Activated CD8-positive, alpha-beta memory T cell treated with anti-CD3 and anti-CD28 coated beads for 4 hours (primary cell): ENCODE measurements around the gene RHEB.
A peak's percentile ranks its signal among the peaks of the same experiment; 100 is the strongest.

ENCODE experiments used
- DNase-seq, 2 donors: peaks; one replicate each; pipeline ENCODE4 v3.0.0-alpha.2; 2020; ENCODE audit warnings: low read depth in 2 of 2

RHEB gene

DNA sequence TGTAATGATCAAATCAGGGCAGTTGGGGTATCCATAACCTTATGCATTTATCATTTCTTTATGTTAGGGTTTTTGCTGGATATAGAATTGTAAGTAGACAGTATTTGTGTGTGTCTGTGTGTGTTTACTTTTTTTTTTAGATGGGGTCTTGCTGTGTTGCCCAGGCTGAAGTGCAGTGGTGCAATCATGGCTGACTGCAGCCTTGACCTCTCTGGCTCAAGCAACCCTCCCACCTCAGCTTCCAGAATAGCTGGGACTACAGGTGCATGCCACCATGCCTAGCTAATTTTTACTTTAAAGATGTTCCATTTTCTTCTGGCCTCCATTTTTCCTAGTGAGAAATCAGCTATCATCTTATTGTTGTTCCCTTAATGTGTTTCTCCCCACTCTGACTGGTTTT lies 10.1 kb upstream of the RHEB start:
- DNase-seq: no peak

GRCh38 chr7:151524845-151525244 lies 5.2 kb upstream of the RHEB start:
- no peak for DNase-seq

DNA sequence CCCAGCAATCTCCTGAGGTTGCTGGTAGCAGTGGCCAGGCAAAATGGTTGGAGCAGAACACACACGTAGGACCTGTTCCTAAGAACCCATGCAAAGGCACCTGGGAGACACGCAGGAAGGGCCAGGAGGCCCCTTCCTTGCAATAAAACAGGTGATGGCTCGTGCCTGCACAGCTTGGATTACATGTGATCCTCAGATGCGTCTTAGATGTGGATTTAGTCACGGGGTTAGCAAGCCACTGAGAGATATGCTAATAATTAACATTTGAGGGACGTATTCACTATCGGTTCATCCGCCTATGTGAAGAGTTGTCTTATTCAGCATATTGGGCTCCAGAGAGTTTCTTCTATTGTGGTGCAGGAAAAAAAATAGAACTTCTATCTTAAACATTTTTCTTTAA lies 4.6 kb upstream of the RHEB start:
- no peak for DNase-seq

GRCh38 chr7:151520419-151521261 lies 945 bp upstream of the RHEB start:
- peak in 1 of 2 donors; percentile 2 for DNase-seq

DNA sequence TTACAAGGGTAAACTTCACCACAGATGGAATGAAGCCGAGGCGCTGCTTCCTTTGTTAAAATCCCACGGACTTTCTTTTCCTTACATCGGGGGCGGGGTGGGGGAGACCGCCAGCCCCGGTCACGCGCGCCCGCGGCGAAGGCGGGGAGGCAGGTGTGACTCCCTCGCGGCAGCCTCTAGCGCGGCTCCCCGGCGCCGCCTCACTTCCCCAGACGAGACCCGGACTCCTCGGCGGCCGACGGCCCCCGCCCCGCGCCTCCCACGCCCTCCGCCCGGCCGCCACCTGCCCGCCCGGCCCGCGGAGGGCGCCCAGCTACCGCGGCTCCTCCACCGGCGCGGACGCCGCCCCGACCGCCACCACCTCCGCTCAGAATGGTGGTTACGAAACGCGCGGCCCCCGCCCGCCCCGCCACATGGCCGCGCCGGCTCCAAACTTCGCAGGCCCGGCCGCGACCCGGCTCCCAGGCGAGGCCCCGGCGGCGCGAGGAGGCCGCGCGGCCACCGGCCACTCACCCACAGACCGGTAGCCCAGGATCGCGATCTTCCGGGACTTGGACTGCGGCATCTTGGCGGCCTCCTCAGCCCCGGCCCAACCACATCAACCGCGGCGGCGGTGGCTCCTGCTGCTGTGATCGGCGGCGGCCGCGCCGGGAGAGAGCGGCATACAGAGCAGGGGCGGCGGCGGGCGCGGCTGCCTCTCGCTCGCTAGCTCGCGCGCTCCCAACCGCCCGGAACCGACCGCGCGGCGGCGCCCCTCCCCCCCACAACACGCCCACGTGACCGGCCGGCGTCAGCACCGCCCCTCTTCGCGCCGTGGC lies 539 bp downstream of the RHEB start:
- peak; percentile 31 to 46 for DNase-seq

- DNase-seq: peak; percentile 20 to 36
Measured at GRCh38 chr7:151518105-151518946, 1.4 kb downstream of the RHEB start.

GRCh38 chr7:151517601-151518104 lies 2.0 kb downstream of the RHEB start:
- DNase-seq: no peak

DNA sequence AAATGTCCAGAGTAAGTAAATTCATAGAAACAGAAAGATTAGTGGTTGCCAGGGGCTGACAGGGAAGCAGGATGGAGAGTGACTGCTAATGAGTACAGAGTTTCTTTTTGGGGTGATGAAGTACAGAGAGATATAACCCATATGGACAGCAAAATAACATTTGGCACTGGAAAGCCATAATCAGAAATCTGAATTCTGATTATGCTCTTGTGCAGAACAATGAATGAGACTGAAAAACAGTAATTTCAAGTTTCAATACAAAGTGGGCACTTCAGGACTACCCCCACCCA lies 4.5 kb downstream of the RHEB start:
- no peak for DNase-seq

GRCh38 chr7:151514461-151515275 lies 5.0 kb downstream of the RHEB start:
- DNase-seq: no peak

DNA sequence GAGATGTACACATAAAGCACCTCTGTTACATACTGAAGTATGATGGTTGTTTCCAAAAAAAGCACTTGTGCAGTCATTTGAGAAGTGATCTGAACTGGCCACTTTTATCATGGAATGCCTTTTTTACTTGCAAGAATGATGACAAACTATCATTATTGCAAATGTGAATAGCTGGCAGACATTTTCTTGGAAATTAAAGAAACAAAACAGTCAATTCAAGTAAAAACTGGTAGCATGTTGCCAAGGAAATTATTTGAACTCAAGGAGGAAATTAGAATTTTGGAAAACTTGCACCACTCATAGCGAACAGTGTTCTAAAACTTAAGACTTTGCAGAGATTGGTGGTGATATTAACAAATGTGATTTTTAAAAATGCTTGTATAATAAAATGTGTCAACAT lies 6.6 kb downstream of the RHEB start:
- no peak for DNase-seq

DNA sequence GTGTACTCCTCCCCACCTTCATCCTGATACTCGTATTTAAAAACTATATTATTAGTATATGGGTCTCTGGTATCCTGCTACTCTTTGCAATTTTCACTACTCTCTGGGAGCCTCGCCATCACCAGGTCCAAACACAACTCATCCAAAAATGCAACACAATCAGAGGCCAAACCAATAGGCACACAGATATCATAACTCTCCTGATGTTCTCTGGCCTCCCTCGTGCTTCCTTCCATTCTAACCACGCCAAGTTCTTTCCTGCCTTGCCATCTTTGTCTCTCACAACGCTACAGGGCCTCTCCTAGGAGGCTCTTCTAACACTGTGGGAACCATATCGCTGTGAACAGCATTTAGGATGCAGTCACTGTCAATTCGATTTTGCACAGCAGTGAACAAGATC lies 7.3 kb downstream of the RHEB start:
- DNase-seq: no peak

DNA sequence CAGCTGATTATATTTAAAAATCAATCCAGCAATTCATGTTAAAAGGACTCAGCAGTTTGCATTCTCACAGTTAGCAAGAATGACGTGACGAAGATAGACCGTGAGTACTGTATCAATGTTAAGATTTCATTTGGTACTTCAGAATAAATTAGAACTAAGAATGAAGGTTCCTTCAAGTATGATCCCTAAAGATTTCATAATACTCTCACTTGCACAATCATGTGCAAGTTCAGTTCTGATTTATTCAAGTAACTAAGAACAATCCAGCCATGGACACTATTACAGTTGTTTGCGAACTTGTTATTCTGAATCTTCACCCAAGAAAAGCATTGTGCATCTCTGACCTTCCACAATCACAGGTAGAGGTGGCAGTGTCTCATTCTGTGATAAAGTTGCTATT lies 7.7 kb downstream of the RHEB start:
- DNase-seq: no peak

DNA sequence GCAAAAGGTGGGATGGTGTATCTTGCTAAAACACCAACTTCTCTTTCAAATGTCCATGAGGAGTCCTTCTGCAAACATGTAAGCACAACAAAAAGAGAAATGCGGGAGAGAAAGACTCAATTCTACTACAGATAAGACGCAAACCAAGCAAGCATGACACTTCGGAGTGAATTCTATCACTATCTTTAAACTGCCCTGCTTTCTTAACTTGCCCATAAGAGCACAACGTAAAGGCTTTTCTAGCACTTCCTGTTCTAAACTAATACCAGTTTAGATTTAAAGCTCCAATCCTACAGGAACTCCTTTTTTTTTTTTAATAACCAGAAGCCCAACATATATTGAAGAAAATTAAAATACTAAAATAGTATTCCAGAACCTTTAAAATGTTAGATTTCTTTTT lies 8.4 kb downstream of the RHEB start:
- DNase-seq: no peak

DNA sequence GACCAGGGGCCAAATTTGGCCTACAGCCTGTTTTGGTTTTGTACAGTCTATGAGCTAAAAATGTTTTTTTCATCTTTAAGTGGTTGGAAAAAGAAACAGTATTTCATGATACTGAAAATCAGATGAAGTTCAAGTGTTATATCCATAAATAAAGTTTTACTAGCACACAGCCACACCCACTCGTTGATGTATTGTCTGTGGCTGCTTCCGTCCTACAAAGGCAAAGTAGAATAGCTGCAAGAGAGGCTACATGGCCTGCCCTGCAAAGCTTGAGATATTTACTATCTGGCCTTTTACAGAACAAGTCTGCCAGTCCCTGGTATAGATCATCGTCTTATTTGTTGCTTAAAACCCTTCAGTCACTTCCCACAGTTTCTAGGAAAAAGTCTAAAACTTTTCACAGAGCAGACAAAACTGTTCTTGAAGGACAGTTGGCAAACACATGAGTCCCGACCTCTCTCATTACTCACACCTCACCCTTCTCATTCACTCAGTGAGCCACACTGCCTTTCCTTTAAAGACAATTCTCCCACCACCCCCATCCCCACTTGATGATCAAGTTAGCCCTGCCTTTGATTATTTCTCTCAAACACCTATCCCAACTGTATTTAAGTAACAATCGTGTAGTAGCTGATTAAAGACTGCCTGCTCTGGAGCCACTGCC lies 9.9 kb downstream of the RHEB start:
- DNase-seq: no peak

DNA sequence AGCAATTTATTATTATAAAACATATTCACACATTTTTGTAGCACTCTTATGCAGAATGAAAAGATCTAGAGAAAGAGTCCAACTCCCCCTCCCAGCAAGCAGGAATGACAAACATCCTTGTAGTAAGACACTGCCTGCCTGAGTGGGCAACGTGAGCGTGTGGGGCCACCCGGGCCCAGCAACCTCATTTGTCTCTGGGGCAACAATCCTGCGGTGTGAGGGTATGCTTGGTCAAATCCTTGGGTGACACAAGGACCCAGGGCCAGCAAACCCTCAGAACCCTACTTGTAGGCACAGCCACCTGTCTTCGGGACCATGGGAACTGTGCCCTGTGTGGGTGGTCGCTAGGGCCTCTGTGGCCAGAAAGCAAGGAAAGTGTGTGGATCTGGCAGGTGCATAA lies 10.7 kb downstream of the RHEB start:
- DNase-seq: no peak

- no peak for DNase-seq
Measured at GRCh38 chr7:151507806-151508205, 11.9 kb downstream of the RHEB start.

DNA sequence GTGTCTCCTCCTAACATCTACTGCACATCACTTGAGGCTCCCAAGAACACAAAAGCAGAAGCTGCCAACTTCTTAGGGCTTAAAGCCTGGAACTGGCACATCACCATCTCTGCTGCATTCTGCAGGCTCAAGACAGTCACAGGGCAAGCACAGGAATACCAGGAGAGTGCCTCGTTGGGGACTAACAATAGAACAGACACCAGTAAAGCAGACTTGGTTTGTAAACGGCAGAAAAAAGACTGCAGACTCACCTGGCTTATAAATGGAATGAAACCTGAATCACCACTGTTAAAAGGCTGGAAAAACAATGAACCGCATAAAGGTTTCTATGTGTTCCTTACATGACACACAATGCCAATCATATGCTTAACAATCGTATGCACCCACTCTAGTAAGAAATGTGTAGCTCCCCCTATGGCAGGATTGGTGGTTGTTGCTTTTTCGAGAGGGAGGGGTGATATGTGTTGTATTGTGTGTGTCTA lies 12.8 kb downstream of the RHEB start:
- DNase-seq: no peak

DNA sequence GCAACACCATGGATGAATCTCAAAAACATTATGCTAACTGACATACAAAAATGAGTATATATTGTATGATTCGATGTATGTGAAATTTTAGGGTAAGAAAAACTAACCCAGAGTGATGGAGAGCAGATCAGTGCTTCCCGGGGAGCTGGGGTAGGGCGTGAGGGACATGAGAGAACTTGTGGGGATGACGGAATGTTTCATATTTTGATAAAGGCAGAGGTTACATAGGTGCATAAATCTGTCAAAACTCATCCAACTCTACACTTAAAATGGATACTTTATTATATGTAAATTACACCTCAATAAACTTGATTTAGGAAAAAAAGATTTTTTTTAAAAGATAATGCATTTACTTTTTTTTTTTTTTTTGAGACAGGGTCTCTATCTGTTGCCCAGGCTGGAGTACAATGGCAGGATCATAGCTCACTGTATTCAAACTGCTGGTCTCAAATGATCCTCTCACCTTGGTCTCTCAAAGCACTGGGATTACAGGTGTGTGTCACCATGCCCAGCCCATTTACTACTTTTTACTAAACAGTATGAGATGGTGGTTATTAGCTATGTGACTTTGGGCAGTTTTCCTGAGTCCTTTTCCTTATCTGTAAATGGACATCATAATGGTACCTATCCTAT lies 13.7 kb downstream of the RHEB start:
- DNase-seq: no peak

GRCh38 chr7:151505433-151505832 lies 14.3 kb downstream of the RHEB start:
- no peak for DNase-seq

DNA sequence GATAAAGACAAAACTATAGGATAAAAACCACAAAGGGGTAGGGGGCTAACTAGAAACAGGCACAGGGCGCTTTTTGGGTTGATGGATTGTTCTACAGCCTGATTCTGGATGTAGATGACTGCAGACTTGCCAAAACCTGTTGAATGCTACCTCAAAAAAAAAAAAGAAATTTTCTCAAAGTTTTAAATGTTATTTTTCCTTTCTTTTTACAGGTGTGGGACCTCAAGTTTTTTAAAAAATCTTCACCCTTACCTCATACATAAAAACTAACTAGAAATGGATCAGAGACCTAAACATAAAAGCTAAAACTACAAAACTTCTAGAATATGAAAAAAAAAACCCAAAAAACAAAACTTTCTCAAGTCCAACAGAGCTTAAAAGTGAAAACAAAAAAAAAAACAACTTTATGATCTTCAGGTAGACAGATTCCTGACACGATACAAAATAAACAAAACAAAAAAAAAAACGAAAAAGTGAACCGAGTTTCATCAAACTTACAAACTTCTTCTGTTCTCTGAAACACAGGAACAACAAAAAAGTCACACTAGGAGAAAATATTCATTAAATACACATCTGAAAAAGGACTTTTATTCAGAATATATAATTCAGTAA lies 14.9 kb downstream of the RHEB start:
- no peak for DNase-seq
